RPMI7951 (cell line): Measurements from ENCODE around the gene UGT2A3. TPM values are rescaled to one million over a fixed set of nuclear protein-coding genes. Genes with fewer than 3 reads are reported as not detected.

Experiments
- DNase-seq: peaks from one replicate; pipeline ENCODE4 v3.0.0-alpha.2; 2012; ENCODE audit warnings: low read depth
- total RNA-seq: library from RNA; depleted of rRNA; stranded (reverse); fragments of >200 nt; shearing (Covaris generic); gene quantifications from 2 replicates; pipeline ENCODE4 v1.2.3, GENCODE V29; 2014; rRNA removed

UGT2A3 gene
- total RNA-seq, 1 experiment from 2014 or later = not detected

DNA sequence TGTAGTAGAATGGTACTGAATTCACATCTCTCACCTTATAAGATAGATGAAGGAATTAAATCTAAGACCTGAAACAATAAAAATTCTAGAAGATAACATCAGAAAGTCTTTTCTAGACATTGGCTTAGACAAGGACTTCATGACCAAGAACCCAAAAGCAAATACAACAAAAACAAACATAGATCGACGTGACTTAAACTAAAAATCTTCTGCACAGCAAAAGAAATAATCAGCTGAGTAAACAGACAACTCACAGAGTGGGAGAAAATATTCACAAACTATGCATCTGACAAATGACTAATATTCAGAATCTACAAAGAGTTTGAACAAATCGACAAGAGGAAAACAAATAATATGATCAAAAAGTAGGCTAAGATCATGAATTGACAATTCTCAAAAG is 38.8 kb downstream of the UGT2A3 start:
- no peak for DNase-seq

DNA sequence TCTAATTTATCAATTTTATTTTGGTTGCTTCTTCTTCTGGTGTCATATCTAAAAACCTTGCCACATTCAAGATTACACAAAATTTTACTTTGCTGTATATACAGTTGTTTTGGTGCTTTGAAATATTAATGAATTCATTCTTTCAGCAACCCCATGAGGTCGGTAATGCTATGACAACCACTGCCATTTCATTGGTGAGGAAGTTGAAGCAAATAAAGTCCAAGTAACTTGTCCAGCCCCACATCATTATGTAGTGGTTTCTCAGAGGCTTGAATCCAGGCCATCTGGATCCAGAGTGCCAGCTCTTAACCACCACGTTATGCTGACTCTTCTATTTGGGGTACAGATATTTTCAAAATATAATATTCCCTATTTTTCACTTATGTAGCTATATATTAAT is 42.2 kb downstream of the UGT2A3 start:
- no peak for DNase-seq

DNA sequence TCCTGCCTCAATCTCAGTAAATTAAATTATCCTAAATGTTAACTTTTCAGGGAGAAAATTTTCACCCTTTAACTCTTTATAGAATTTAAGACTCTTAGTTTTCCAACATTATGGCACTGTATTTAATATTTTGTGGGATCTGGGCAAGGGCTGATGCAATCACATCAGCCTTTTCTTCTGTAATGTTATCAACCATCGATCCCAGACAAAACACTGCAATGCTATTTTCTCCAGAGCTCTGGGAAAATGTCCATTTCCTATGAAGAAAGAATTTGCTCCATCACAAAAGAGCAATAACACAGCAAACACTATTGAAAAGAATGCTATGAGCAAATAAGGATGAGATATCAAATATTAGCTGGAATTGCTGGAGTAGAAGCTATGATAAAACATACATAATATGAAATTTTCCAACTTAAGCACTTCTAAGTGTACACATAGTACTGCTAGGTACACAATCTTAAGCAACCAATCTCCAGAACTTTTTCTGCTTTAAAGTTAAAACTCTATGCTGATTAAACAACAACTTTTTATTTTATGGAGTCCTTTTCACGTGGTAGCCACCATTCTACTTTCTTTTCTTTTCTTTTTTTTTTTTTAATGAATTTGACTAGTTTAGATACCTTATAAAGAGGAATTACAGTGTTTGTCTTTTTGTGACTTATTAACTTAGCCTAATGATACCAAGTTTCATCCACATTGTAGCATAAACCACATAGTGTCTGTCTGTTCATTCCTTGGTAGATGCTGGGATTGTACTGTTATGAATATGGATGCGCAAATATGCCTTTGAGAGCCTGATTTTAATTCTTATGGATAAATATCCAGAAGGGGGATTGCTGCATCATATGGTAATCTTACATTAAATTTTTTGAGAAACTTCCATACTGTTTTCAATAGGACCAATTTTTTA is 43.6 kb downstream of the UGT2A3 start:
- DNase-seq = no peak

DNA sequence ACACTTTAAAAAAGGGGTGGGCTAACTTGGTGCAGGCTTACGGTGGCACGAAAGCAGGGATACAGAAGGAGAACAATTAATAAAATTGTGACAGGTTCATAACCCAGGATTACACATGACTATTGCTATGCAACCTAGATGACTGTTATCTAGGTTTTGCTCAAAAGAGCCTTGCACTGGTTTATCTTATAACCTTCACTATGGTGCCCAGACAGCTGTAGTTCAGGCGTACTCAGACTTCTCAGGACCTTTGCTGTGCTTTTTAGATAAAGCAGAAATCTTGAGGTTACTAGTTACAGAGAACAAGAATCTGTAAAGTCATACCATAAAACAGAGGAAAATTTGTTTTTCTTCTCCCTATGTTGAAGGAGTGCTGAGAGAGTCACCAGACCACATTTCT is 44.4 kb downstream of the UGT2A3 start:
- DNase-seq = no peak

DNA sequence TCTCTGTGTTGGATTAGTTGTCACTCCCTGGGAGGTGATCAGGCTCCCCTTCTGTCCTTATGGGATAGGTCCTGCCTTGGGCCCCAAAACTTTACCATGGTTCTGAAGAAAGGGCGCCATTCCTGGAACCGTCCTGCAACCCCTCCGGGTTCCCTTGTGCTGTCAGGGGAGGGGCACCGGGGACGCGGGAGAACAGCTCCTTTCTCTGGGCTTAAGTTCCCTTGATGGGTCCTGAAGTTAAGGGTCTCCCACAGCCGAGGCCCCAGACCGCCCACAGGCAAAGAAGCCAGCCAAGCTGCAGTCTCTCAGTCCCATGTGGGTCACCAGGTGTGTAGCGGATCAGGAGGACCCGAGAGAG is 44.8 kb downstream of the UGT2A3 start:
- DNase-seq = no peak

DNA sequence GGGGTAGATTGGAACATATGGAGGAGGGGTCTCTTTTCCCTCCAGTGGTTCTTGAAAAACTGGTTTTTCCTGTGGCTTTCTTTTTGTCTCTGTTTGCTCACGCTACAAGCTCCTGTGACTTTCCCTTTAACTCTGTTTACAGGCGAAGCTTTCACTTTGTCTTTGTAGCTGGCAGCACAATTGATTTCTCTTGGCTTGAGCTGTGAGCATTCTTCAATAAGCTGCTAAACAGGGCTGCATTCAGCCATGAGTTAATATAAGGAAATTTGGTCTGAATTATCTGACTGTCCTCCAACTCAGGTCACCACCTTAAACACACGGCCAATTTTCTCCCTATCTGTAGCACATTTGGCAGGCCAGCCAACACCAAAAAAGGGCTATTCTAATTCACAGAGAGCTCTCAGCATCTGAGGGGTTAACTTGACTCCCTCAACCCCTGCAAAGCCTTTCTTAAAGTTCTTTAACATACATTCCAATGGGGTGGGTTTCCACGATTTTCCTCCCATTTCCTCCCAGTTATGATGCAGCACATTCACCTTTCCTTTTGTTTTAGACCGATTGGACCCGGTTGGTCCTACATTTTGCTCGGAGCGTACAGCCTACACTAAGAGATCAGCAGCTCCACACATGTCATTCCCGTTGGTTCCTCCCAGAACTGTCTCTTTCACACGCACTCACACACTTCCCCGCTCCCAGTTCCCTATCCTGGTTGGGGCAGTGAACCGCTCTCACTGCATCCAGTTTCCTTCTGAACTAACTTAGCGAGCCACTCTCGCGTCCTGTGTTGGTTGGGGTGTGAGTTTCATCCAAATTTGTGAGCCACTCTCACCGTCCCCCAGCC is 45.4 kb downstream of the UGT2A3 start:
- DNase-seq = no peak

DNA sequence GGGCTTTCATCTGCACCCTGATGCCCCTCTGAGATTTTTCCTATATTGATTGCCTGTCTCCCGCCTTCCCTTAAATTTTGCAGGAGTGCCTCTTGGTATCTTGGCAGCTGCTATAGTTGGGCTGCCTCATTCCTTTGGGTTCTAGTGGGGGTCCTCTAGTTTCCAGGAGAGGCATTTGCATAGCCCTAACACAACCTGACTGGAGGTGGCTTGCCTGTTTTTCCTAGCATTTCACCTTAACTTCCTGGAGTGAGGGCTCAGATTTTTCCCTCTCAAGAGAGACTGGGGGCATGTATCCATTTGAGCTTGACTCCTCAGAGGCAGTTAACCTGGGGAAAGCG is 46.0 kb downstream of the UGT2A3 start:
- no peak for DNase-seq

DNA sequence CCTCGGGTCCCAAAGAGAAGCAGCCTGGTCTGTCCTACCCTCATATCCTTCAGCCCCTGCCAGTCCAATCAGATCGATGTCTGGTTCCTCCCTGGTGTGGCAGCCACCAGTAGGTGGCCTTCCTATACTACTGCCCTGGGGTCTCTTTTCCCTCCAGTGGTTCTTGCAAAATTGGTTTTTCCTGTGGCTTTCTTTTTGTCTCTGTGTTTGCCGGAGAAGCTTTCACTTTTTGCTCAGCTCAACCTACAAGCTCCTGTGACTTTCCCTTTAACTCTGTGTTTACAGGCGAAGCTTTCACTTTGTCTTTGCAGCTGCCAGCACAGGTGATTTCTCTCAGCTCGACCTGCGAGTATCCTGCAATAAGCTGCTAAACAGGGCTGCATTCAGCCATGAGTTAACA is 46.8 kb downstream of the UGT2A3 start:
- DNase-seq = no peak

DNA sequence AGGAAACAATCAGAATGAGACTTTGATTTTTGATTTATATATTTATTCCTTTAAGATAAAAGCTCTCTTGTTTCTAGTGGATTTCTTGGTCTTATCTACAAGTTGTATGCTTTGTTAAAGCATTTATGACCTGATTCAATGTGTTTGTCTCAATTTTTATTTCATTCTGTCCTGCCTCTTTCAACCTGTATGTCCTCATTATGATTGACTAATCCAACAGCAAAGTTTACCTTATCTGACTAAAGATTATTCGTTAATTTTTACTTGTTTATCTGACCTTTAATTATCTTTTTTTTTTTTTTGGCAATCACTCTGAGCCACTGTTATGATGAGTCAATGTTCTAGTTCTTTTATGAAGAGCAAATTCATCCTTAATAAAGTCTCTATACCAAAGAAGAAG is 54.9 kb downstream of the UGT2A3 start:
- DNase-seq = no peak

DNA sequence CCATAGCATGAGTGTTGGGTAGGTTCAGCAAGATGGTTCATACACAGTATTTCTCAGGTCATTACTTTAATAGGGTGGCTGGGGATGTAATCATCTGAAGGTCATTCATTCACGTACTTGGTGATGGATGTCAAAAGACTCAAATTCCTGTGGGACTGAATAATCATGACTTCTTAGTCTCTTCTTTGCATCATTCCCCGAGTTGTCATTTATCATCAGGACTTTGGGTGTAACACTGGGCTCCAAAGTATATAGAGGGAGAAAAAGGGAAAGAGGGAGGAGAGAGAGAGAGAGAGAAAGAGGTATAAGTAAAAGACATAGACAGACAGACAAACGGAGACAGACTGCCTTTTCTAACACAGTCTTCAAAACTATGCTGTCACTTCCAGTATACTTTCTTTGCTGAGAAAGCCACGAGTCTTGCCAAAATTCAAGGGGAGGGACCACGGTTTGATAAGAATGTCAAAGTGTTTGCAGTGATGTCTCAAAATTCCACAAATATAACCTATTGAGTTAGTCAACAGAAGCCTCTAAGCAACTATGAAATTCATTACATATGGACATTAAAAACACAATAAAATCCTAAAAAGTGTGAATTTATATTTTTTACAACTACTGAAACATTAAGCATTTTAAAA is 55.9 kb downstream of the UGT2A3 start:
- DNase-seq = no peak

DNA sequence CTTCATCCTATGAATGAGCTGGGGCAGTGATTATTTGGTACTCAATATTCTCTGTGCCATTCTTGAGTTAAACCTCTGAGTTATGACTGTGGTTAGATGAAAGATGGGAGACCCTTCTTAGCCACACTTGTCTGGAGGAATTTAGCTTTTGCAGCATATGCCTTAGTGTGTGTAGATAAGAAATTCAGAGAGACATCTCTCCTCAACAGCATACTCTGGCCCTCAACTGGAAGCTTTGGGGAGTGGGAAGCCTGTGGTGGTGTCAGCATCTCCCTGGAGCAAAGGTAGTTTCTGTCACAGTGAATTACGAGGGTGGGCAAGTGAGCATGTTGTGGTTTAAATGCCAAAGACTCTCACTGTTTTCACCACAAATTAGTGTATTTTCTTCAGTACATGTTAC is 58.7 kb downstream of the UGT2A3 start:
- no peak for DNase-seq

DNA sequence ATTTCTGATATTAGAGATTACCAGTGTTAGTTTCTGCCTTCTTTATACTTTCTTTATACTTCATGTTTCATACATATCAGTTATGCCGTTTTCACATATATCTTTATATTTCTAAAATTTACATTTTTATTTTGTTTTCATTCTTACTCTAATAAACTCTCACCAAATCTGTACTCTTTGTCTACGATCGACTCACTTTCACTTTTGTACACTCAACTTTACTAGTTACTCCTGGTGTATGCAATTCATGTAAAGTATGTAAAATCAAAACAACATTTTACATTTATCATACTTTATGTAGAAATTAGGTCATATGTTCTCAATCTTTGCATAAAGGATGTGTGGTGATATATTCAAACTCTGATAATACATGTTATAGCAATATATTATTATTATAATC is 59.9 kb downstream of the UGT2A3 start:
- DNase-seq = no peak

DNA sequence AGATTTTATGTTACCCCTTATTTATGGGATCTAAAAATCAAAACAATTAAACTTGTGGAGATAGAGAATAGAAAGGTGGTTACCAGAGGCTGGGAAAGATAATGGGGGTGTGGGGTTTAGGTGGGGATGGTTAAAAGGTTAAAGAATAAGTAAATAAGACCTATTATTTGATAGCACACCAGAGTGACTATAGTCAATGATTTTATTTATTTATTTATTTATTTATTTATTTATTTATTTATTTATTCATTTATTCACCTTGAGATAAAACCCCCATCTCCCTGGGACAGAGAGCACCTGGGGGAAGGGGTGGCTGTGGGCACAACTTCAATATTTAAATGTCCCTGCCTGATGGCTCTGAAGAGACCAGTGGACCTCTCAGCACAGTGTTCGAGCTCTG is 66.1 kb downstream of the UGT2A3 start:
- no peak for DNase-seq

DNA sequence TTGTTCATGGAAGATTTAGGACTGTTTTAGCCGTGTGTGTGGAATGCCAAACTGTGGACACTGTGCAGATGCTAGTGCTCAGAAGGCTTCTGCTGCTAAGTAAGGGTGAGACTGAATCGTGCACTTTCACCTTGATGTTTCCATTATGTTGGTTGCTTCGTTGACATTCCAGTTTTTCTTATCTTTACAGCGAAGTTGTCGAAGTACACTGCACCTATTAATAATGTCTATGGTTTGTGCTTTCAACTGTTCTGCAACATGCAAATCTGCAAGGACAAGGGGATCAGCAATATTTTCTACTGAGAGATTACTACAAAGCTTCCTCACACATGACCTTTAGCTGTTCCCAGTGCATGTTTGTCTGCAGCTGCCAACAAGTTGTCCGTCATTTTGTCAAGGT is 67.7 kb downstream of the UGT2A3 start:
- no peak for DNase-seq

Other genes starting within 250 kb of the UGT2A3 start
- not detected in 2 replicates for gene UGT2B10, start 135.8 kb downstream of the UGT2A3 start, total RNA-seq
- 0.10 TPM in 1 of 2 replicates, not detected in the other for gene UGT2B7, start 144.7 kb upstream of the UGT2A3 start, total RNA-seq